ENCODE measurements around the gene SSPN.

- no peak for TF ChIP-seq CTCF (IDR thresholded peaks at IDR 0.05)
- no peak for TF ChIP-seq POLR2A (IDR thresholded peaks at IDR 0.05)
Measured at GRCh38 chr12:26203167-26203780, 7.9 kb downstream of the SSPN start.
